ENCODE results near the gene DHX15.

Gene DHX15

GRCh38 chr4:24561438-24562139 is 22.8 kb downstream of the DHX15 start:
- Histone ChIP-seq H3K4me3 (ENCODE audit: low read depth, low read length, poor library complexity, severe bottlenecking) (no peak overlapping the region), H3K9me3 (ENCODE audit: low read length) (no peaks in the 10 kb centered on the region), H3K4me2 (ENCODE audit: low read length) (no peak overlapping the region), H3K4me1 (ENCODE audit: insufficient read depth, low read length, severe bottlenecking) (no peaks in the 10 kb centered on the region), H3K27me3 (ENCODE audit: insufficient read depth, low read length) (no peaks in the 10 kb centered on the region), H2AFZ (ENCODE audit: low read length) (no peak overlapping the region), H3K9me2 (ENCODE audit: low read depth, low read length) (no peaks in the 10 kb centered on the region), H3K27ac (ENCODE audit: low read depth, low read length, poor library complexity, severe bottlenecking) (no peak overlapping the region), H3K79me2 (ENCODE audit: insufficient read depth, low read length) (peaks cover 100% of the 10 kb centered on the region), H3K9ac (ENCODE audit: low read length) (no peak overlapping the region), H4K20me1 (ENCODE audit: insufficient read depth, low read length) (no peaks in the 10 kb centered on the region), H3F3A (ENCODE audit: insufficient read depth, low read length) (no peaks in the 10 kb centered on the region; the same call in 1 of the 2 replicates), H3K36me3 (ENCODE audit: insufficient read depth, low read length) (peaks cover 71% of the 10 kb centered on the region)
- no peak for TF ChIP-seq CTCF (IDR thresholded peaks at IDR 0.05; ENCODE audit: low read length)

- Histone ChIP-seq H2AFZ (ENCODE audit: low read length) (no peak overlapping the region), H3K4me3 (ENCODE audit: low read depth, low read length, poor library complexity, severe bottlenecking) (no peak overlapping the region), H3K79me2 (ENCODE audit: insufficient read depth, low read length) (peaks cover 100% of the 10 kb centered on the region), H3K9ac (ENCODE audit: low read length) (no peak overlapping the region), H3F3A (ENCODE audit: insufficient read depth, low read length) (no peaks in the 10 kb centered on the region; the same call in 1 of the 2 replicates), H3K36me3 (ENCODE audit: insufficient read depth, low read length) (peaks cover 71% of the 10 kb centered on the region), H3K9me2 (ENCODE audit: low read depth, low read length) (no peaks in the 10 kb centered on the region), H4K20me1 (ENCODE audit: insufficient read depth, low read length) (no peaks in the 10 kb centered on the region), H3K4me2 (ENCODE audit: low read length) (no peak overlapping the region), H3K27me3 (ENCODE audit: insufficient read depth, low read length) (no peaks in the 10 kb centered on the region), H3K9me3 (ENCODE audit: low read length) (no peaks in the 10 kb centered on the region), H3K27ac (ENCODE audit: low read depth, low read length, poor library complexity, severe bottlenecking) (no peak overlapping the region), H3K4me1 (ENCODE audit: insufficient read depth, low read length, severe bottlenecking) (no peaks in the 10 kb centered on the region)
- TF ChIP-seq EZH2 (IDR thresholded peaks at IDR 0.05; ENCODE audit: borderline replicate concordance, low read length) (no peak), CTCF (IDR thresholded peaks at IDR 0.05; ENCODE audit: low read length) (no peak)
These were observed 23.4 kb downstream of the DHX15 start for GRCh38 chr4:24560868-24561368.

- no peaks in the 10 kb centered on the region for H3K4me1 ChIP-seq (ENCODE audit: insufficient read depth, low read length, severe bottlenecking)
- no peak overlapping the region for H3K4me3 ChIP-seq (ENCODE audit: low read depth, low read length, poor library complexity, severe bottlenecking)
- H3K27me3 ChIP-seq (ENCODE audit: insufficient read depth, low read length) = no peaks in the 10 kb centered on the region
- H3K9me3 ChIP-seq (ENCODE audit: low read length) = no peaks in the 10 kb centered on the region
- no peaks in the 10 kb centered on the region for H3K9me2 ChIP-seq (ENCODE audit: low read depth, low read length)
- H3K4me2 ChIP-seq (ENCODE audit: low read length) = no peak overlapping the region
- peaks cover 98% of the 10 kb centered on the region for H3K79me2 ChIP-seq (ENCODE audit: insufficient read depth, low read length)
- H2AFZ ChIP-seq (ENCODE audit: low read length) = no peak overlapping the region
- no peaks in the 10 kb centered on the region; the same call in 1 of the 2 replicates for H3F3A ChIP-seq (ENCODE audit: insufficient read depth, low read length)
- no peak overlapping the region for H3K9ac ChIP-seq (ENCODE audit: low read length)
- no peaks in the 10 kb centered on the region for H4K20me1 ChIP-seq (ENCODE audit: insufficient read depth, low read length)
- H3K36me3 ChIP-seq (ENCODE audit: insufficient read depth, low read length) = peaks cover 67% of the 10 kb centered on the region
- no peak overlapping the region for H3K27ac ChIP-seq (ENCODE audit: low read depth, low read length, poor library complexity, severe bottlenecking)
- TF ChIP-seq EZH2 (IDR thresholded peaks at IDR 0.05; ENCODE audit: borderline replicate concordance, low read length) = no peak
- no peak for TF ChIP-seq CTCF (IDR thresholded peaks at IDR 0.05; ENCODE audit: low read length)
These were observed 24.5 kb downstream of the DHX15 start for GRCh38 chr4:24559889-24560288.

Measured in OCI-LY1 (cell line).